Spleen (tissue), 11 donors: ENCODE results near the gene CLEC18B. TPM values are rescaled to one million over a fixed set of nuclear protein-coding genes. Genes with fewer than 3 reads are reported as not detected.

Source experiments
- DNase-seq: peaks from one replicate; pipeline ENCODE4 v3.0.0-alpha.2; 2020
- H3K27ac ChIP-seq, 8 donors: fragments of 200-600 bp; sonication (generic) in 7 of 8; 1 replicate in 4 of 8; 2 replicates in 4 of 8; pipeline versions ENCODE4 v1.5.0 to v1.8.0; 2016 to 2021; ENCODE audit warnings: inconsistent platforms in 4 of 8, mild to moderate bottlenecking in 4 of 8, moderate library complexity in 1 of 8
- H3K27me3 ChIP-seq, 7 donors: fragments of 200-600 bp; sonication (generic) in 6 of 7; replicated peaks in 1 of 7; 1 replicate in 4 of 7; 2 replicates in 3 of 7; pipeline versions ENCODE4 v1.5.0 to v1.8.0; 2016 to 2021; ENCODE audit warnings: inconsistent platforms in 3 of 7, mild to moderate bottlenecking in 1 of 7
- H3K36me3 ChIP-seq, 6 donors: fragments of 200-600 bp; sonication (generic) in 5 of 6; 1 replicate in 4 of 6; 2 replicates in 2 of 6; pipeline versions ENCODE4 v1.5.0 to v1.8.0; 2016 to 2021; ENCODE audit warnings: inconsistent platforms in 2 of 6
- H3K4me1 ChIP-seq, 6 donors: fragments of 200-600 bp; sonication (generic) in 5 of 6; 1 replicate in 3 of 6; 2 replicates in 3 of 6; pipeline versions ENCODE4 v1.5.0 to v1.8.0; 2016 to 2021; ENCODE audit warnings: inconsistent platforms in 3 of 6
- H3K4me3 ChIP-seq, 8 donors: fragments of 200-600 bp; sonication (generic) in 7 of 8; 1 replicate in 4 of 8; 2 replicates in 4 of 8; pipeline versions ENCODE4 v1.5.0 to v1.8.0; 2016 to 2021; ENCODE audit warnings: inconsistent platforms in 4 of 8, mild to moderate bottlenecking in 4 of 8, moderate library complexity in 2 of 8
- H3K9me3 ChIP-seq, 8 donors: fragments of 200-600 bp; sonication (generic) in 7 of 8; 1 replicate in 4 of 8; 2 replicates in 4 of 8; pipeline versions ENCODE4 v1.5.0 to v1.8.0; 2016 to 2021; ENCODE audit warnings: inconsistent platforms in 4 of 8
- POLR2A ChIP-seq, 3 donors: fragments of 450-650 bp; IDR thresholded peaks; one replicate each; pipeline ENCODE4 v1.5.1; 2017; ENCODE audit warnings: antibody characterized with exemption in 3 of 3, mild to moderate bottlenecking in 1 of 3
- POLR2AphosphoS5 ChIP-seq, 3 donors: sonication (generic); formaldehyde crosslinking; IDR thresholded peaks; one replicate each; pipeline ENCODE4 v1.5.1; 2017; ENCODE audit warnings: antibody characterized with exemption in 3 of 3
- WGBS, 5 donors: extraction: QIAGEN DNeasy Blood & Tissue Kit in 3 of 5; methylation state at CpG; one replicate each; pipeline versions ENCODE4 v1.1.5 to v1.1.7; 2013 to 2018; 5-methylcytosine and 5-hydroxymethylcytosine counted together
- intact Hi-C: fragments of 100-400 bp; cut with DNase I; formaldehyde crosslinking; loops from one replicate; pipeline ENCODE4 v1.15.0; 2023; ENCODE audit warnings: low total_unique reads
- polyA plus RNA-seq, 3 donors: library from polyadenylated mRNA; stranded (reverse); fragments of 200-250 nt; gene quantifications; one replicate each; pipeline ENCODE4 v1.2.1, GENCODE V29; 2013
- total RNA-seq, 7 donors: library from RNA; depleted of rRNA in 3 of 7; stranded (reverse); fragments of >200 nt in 3 of 7; fragmentation: NEBNext Ultra II Directional in 4 of 7; extraction: Animal tissue kit (Norgen Biotek cat#: 25700) in 4 of 7; gene quantifications; one replicate each; pipeline versions ENCODE4 v1.1.0 to v1.2.1, GENCODE V29; 2016 to 2021
- TF ChIP-seq, protein P1 (sequence below), 11 experiments: fragments of 200-600 bp in 7 of 11; fragments of 450-650 bp in 4 of 11; sonication (generic) in 4 of 11; IDR thresholded peaks in 8 of 11; conservative IDR thresholded peaks in 3 of 11; 1 replicate in 7 of 11; 2 replicates in 4 of 11; pipeline versions ENCODE4 v1.4.0 to v1.8.0; 2016 to 2021; ENCODE audit warnings: antibody characterized with exemption in 11 of 11, inconsistent platforms in 4 of 11, mild to moderate bottlenecking in 1 of 11
- donor health status: healthy with polysubstance abuse.
- donor health status: DM: no; HTN: no; CAD: no; lungs with moderate emphysema.
- donor health status: DM: no; HTN: no; CAD: no.
- donor health status: Bipolar disorder and iron deficiency.
- donor health status: healthy.
- donor health status: DM: no; HTN: no; CAD: no.
- donor health status: DM: yes; HTN: yes; CAD: no.

The CLEC18B gene
- total and polyA plus RNA-seq, 10 donors, result 0.83 to 2.1 (median 1.1) TPM; not detected in 3

GRCh38 chr16:74461826-74462225 lies 40.5 kb upstream of the CLEC18B start:
- intact Hi-C loops, result no loop called here
- no peak for DNase-seq
- H3K9me3 ChIP-seq, result no peaks in the 10 kb centered on the region
- 95 to 97% (median 96%) methylated on average over 9 of the region's 9 CpGs for WGBS, 5 donors
- no peak overlapping the region for H3K4me3 ChIP-seq
- peaks cover 0 to 6% (median 0%) of the 10 kb centered on the region in 6 donors for H3K4me1 ChIP-seq
- H3K27ac ChIP-seq, result no peak overlapping the region
- TF ChIP-seq, protein P1, sequence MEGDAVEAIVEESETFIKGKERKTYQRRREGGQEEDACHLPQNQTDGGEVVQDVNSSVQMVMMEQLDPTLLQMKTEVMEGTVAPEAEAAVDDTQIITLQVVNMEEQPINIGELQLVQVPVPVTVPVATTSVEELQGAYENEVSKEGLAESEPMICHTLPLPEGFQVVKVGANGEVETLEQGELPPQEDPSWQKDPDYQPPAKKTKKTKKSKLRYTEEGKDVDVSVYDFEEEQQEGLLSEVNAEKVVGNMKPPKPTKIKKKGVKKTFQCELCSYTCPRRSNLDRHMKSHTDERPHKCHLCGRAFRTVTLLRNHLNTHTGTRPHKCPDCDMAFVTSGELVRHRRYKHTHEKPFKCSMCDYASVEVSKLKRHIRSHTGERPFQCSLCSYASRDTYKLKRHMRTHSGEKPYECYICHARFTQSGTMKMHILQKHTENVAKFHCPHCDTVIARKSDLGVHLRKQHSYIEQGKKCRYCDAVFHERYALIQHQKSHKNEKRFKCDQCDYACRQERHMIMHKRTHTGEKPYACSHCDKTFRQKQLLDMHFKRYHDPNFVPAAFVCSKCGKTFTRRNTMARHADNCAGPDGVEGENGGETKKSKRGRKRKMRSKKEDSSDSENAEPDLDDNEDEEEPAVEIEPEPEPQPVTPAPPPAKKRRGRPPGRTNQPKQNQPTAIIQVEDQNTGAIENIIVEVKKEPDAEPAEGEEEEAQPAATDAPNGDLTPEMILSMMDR (IDR thresholded peaks at IDR 0.05 in 8 of 11, conservative IDR thresholded peaks at IDR 0.05 in 3 of 11), result no peak
- no peak for TF ChIP-seq POLR2AphosphoS5 (IDR thresholded peaks at IDR 0.05)
- TF ChIP-seq POLR2A (IDR thresholded peaks at IDR 0.05), result no peak
- H3K27me3 ChIP-seq, result no peaks in the 10 kb centered on the region
- H3K36me3 ChIP-seq, result peaks cover 6 to 100% (median 92%) of the 10 kb centered on the region in 6 donors

DNA sequence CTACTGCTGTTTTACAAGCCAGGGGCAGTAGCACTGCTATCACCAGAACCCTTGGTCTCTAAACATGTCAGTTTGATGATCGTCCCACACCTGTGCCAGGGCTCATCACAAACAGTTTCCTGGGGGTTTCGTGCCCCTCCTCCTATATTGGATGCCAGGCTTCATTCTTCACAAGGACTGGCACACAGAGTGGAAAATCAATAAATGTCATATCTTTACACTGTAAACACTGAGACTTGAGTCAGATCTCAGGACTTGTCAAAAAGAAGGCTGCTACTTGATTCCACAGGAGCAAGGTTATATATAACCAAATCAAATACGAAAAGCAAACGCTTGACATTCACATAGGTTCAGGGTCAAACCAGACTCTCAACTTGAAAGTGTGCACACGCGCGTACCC lies 39.3 kb upstream of the CLEC18B start:
- 91 to 96% (median 94%) methylated on average over 7 of the region's 7 CpGs for WGBS, 5 donors
- H3K4me1 ChIP-seq, result peaks cover 0 to 3% (median 0%) of the 10 kb centered on the region in 6 donors
- DNase-seq, result no peak
- intact Hi-C loops, result no loop called here
- peaks cover 5 to 100% (median 96%) of the 10 kb centered on the region in 6 donors for H3K36me3 ChIP-seq
- no peaks in the 10 kb centered on the region for H3K27me3 ChIP-seq
- H3K9me3 ChIP-seq, result no peaks in the 10 kb centered on the region
- H3K27ac ChIP-seq, result no peak overlapping the region
- no peak overlapping the region for H3K4me3 ChIP-seq
- TF ChIP-seq POLR2A (IDR thresholded peaks at IDR 0.05) (no peak), POLR2AphosphoS5 (IDR thresholded peaks at IDR 0.05) (no peak)
- TF ChIP-seq, protein P1 (IDR thresholded peaks at IDR 0.05 in 8 of 11, conservative IDR thresholded peaks at IDR 0.05 in 3 of 11), result no peak

GRCh38 chr16:74456290-74456625 lies 35.0 kb upstream of the CLEC18B start:
- Histone ChIP-seq H3K4me1 (peaks cover 0 to 6% (median 0%) of the 10 kb centered on the region in 6 donors), H3K4me3 (no peak overlapping the region), H3K27me3 (no peaks in the 10 kb centered on the region), H3K9me3 (no peaks in the 10 kb centered on the region), H3K27ac (no peak overlapping the region), H3K36me3 (peaks cover 0 to 100% (median 91%) of the 10 kb centered on the region in 6 donors)
- no peak for DNase-seq
- intact Hi-C loops, result no loop called here
- TF ChIP-seq POLR2A (IDR thresholded peaks at IDR 0.05) (no peak), POLR2AphosphoS5 (IDR thresholded peaks at IDR 0.05) (peak in 1 of 3 donors; percentile 12)
- WGBS, 5 donors, result 94 to 97% (median 96%) methylated on average over 16 of the region's 16 CpGs

GRCh38 chr16:74455619-74456289 lies 34.5 kb upstream of the CLEC18B start:
- H3K9me3 ChIP-seq, result no peaks in the 10 kb centered on the region
- H3K36me3 ChIP-seq, result peaks cover 0 to 100% (median 92%) of the 10 kb centered on the region in 6 donors
- TF ChIP-seq, protein P1 (IDR thresholded peaks at IDR 0.05 in 8 of 11, conservative IDR thresholded peaks at IDR 0.05 in 3 of 11), result no peak
- no peak for TF ChIP-seq POLR2A (IDR thresholded peaks at IDR 0.05)
- TF ChIP-seq POLR2AphosphoS5 (IDR thresholded peaks at IDR 0.05), result no peak
- no peak overlapping the region for H3K4me3 ChIP-seq
- no peaks in the 10 kb centered on the region for H3K27me3 ChIP-seq
- no peak for DNase-seq
- intact Hi-C loops, result no loop called here
- peaks cover 0 to 6% (median 0%) of the 10 kb centered on the region in 6 donors for H3K4me1 ChIP-seq
- 85 to 92% (median 91%) methylated on average over 10 of the region's 10 CpGs for WGBS, 5 donors
- H3K27ac ChIP-seq, result no peak overlapping the region
